Measurements from ENCODE around the gene SUDS3.
"Not testable (repeated sequence)": the region's sequence is repeated elsewhere in the genome, so short reads cannot be mapped to it uniquely, and the experiment has no call there.

SUDS3 gene, protein sequence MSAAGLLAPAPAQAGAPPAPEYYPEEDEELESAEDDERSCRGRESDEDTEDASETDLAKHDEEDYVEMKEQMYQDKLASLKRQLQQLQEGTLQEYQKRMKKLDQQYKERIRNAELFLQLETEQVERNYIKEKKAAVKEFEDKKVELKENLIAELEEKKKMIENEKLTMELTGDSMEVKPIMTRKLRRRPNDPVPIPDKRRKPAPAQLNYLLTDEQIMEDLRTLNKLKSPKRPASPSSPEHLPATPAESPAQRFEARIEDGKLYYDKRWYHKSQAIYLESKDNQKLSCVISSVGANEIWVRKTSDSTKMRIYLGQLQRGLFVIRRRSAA

DNA sequence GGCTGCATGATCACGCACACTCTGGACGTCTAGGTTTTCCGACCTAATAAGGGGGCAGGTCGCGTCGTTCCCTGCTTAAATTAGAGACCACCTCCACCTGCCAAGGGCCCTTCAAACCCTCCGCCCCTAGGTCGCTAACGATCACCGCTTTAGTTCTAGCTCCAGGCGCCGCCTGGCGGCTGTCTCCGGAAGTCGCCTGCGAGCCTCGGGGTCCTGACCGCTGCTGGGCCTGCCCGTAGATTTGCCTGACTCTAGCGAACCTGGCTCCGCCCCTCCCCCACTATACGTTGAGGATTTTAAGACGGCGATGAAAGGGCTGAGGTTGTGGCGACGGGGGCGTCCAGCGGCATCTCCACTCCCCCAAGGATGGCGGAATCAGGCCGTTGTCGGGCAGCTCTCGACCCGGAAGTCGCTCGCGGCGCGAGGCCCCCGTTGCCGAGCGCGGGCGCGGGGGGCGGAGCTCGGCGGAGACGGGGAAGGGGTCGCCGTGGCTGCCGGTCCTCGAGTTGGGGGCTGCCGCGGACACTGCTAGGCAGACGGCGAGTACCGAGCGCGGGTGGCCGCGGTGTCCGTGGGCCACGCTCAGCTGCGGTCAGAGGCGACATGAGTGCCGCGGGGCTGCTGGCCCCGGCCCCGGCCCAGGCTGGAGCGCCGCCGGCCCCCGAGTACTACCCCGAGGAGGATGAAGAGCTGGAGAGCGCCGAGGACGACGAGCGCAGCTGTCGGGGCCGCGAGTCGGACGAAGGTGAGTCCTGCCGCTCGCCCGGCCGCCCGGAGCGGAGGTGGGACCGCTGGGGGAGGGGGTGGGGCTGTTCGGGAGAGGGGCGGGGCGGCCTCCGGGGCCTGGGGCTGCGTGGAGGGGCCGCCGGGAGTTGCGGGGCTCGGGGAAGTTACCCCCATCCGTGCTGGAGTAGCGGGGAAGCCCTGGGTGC lies at the start of gene SUDS3:
Gene SUDS3 (plus strand): TSS at position 467 of the 932 bp plus-strand sequence. CDS start 137 bp downstream, at position 604.
- peak; percentile 91 for DNase-seq (ENCODE audit: low read depth)

DNA sequence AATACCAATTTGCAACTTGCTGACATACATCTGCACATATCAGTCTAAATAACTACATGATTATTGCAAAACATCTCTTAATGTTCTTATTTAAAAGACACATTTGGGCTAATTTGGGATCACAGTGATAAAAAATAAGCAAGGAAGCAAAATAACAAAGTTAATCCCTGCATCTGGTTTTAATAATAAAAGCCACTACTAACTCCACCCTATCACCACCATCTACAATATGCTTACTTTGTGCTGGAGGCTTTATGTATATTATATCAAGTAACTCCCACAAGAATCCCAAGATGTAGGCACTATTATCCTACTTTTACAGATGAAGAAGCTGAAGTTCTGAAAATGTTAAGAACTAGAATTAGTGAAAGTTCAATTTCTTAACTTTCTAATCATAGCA lies 49.4 kb upstream of the SUDS3 start:
- DNase-seq (ENCODE audit: low read depth) = no peak

DNA sequence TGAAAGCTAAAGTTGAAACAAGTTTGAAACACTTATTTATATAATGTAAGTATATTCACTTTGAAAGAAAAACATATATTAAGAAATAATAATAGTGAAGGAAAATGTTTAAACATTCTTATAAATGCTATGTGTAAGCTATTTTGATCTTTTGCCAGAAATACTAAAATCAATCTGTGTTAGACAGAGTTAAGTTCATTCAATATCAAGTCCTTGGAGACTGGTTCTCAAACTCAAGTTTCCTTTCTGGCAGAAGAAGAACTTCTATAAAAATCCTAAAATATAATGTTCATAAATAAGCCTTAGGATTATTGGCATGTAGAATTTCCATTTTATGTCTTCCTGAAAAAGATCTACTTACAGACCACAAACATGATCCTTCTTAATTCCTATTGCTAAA lies 49.0 kb upstream of the SUDS3 start:
- DNase-seq (ENCODE audit: low read depth) = no peak

DNA sequence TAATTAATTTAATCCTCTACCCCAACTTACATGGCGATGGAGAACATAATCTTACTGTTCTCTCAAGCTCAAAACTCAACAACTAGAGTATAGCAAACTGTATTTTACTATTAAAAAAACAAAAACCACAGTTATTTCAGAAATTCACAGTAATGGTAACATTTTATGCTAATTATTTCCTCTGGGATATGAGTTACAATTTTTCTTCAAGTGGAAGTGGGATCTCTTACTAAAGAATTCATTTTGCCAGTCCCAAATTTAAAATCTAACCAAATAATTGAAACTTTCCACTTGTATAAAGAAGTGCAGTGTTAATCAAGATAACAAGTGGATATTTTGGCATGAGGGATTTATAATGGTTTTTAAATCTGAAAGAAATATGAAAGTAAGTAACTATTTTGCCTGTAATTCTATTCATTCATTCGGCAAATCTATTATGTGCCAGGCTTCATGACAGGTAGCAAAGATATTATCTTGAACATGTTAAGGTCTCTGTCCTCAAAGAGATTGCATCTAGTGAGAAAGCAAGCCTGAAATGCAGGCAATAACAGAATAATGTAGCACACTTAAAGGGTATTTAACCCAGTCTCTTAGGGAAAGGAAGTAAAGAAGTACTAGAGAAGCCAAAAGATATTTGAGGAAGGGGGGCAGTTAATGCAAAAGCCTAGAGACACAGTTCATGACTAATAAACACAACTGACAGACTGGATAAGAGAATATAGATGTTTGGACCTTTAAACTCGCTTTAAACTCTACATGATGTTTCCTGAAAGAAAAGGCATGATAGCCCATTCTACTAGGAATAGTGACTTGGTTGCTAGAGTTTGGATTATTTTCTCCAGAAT lies 47.6 kb upstream of the SUDS3 start:
- no peak for DNase-seq (ENCODE audit: low read depth)

DNA sequence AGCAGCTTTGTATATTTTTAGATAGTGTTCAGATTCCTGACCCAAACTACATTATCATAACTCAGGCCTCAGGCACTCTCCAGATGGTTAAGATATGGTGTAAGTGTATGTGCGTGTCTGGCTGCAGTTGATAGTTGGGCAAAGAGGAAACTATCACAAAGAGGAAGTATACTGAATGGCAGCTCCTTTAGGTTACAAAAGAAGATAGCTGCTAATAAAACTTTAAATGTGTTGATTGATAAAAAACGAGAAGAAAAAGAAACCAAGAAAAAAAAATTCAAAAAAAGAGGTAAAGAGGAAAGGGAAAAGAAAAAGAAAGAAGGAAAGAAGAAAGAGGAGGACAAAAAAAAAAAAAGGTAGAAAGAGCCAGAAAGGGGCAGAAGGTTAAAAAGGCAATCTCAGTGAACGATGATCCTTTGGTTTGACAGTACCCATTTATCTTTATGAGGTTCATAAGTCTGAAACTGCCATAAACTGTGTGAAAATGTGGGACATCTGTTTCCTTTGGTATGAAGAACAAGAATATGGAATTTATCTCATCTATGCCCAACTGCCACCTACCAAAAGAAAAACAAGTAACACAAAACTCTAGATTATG lies 45.8 kb upstream of the SUDS3 start:
- DNase-seq (ENCODE audit: low read depth) = no peak

DNA sequence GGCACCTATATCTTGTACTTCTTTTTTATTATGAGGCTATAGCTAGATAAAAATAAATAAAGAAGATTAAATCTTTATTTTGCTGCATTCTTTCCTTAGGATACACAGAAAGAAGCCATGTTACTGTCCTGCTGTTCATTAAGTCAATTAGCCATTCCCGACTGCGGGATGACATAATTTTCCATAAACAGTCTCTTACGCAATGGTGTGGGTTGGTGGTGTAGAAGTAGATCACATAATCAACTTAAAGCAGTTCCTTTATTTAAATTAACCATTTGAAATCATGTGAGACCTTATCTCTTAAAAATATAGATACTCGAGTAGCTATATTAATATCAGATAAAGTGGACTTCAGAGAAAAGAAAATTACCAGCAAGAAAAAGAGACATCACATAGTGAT lies 43.8 kb upstream of the SUDS3 start:
- DNase-seq (ENCODE audit: low read depth) = no peak

DNA sequence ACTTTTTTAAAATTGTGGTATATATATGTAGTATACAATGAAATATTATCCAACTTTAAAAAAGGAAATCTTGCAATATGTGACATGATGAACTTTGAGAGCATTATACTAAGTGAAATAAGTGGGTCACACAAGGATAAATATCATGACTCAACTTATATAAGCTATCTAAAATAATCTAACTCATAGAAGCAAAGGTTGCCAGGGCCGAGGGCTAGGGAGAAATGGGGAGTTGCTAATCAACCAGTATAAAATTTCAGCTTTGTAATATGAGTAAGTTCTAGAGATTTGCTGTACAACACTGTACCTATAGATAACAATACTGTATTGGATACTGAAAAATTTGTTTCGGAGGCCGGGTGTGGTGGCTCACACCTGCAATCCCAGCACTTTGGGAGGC lies 42.1 kb upstream of the SUDS3 start:
- DNase-seq (ENCODE audit: low read depth) = no peak

DNA sequence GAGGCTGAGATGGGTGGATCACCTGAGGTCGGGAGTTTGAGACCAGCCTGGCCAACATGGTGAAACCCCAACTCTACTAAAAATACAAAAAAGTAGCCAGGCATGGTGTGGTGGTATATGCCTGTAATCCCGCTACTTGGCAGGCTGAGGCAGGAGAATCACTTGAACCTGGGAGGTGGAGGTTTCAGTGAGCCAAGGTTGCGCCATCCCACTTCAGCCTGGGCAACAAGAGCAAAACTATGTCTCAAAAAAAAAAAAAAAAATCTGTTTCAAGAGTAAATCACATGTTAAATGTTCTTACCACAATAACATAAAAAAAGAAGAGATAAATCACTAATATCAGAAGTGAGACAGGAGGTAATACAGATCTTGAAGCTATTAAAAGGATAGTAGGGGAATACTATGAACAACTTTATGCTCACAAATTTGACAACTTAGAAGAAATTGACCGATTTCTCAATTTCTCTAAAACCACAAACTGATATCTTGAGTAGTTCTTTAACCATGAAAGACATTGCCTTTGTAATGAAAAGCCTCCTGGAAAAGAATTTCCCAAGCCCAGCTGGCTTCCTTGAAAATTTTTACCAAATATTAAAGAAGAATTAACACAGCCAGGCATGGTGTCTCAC lies 41.3 kb upstream of the SUDS3 start:
- no peak for DNase-seq (ENCODE audit: low read depth)

DNA sequence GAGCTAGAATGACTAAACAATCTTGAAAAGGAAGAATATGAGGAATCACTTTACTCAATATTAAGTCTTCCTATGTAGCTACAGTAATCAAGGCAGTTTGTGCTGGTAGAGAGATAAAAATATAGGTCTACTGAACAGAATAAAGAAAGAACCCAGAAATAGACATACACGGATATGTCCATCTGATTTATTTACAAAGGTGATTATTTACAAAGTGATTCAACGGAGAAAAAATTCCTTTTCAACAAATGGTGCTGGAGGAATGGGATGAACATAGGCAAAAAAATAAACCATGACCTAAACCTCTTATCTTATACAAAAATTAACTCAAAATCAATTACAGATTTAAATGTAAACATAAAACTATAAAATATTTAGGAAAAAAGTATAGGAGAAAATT lies 40.2 kb upstream of the SUDS3 start:
- DNase-seq (ENCODE audit: low read depth) = no peak

DNA sequence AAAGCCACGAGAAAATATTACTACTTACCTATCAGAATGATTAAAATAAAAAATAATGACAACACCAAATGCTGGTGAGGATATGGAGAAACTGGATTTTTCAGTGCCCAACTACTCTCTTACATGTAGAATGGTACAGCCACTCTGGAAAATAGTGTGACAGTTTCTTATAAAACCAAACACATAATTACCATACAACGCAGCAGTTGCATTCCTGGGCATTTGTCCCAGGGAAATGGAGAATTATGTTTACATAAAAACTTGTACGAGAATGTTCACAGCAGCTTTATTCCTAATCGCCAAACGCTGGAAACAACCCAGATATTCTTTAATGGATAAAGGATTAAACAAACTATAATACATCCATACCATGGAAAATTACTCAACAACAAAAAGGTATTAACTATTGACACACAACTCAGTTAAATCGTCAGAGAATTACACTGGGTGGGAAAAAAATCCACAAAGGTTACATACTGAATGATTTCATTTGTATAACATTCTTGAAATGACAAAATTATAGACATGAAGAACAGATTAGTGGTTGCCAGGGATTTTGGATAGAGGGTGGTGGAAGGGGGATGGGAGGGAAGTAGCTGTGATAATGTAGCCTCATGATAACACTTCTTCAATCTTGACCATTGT lies 39.0 kb upstream of the SUDS3 start:
- no peak for DNase-seq (ENCODE audit: low read depth)

DNA sequence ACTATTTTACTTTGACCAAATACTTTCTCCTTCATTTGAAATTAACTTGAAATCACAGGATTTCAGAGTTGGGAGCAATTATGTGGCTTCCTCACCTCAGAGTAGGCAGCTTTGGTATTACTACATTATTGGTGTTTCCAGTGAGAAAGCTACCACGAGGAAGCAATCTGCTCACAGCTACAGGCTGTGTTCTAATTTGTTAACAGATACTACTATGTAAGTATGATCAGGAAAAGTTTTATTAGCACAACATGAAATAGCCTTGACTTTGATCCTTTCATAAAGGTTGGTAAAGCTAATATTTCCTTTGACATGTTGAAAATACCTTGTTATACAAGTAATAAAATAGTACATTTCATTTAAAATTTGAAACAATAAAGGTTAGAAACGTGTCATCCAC lies 34.3 kb upstream of the SUDS3 start:
- DNase-seq (ENCODE audit: low read depth) = no peak

DNA sequence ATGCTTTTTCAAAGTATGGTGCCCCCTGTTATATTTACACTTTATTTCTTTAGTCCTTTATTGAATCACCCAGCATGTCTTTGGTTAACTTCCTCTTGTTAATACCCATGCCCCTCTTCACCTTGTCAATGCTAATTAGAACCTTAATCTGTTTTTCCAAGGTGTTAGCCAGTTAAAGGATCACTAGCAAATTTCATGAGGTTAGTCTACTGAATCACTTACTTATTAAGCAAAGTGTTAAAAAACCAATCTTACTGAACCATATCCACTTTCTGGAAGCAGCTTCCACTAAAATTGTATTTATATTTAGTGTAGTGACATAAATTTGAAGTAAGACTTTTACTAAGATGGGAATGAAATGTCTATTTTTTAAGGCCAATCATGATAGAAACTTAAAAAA lies 31.5 kb upstream of the SUDS3 start:
- no peak for DNase-seq (ENCODE audit: low read depth)

DNA sequence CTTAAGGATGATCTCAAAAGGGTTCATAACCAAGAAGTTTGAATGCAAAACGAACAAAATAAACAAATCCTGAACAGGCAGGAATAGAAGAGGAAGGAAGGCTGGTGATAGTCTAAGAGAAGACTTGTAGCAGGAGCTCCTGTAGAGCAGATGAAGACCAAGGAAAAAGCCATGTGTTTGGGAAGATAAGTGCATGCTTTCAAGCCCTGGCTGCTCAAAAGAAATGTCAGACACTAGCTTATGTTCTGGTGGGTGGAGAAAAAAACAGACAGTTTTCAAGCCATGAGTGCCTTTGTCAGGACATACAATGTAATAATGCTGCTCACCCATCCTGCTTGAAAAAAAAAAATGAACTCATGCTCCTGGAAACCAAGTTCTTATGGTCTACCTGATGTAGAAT lies 31.0 kb upstream of the SUDS3 start:
- no peak for DNase-seq (ENCODE audit: low read depth)

DNA sequence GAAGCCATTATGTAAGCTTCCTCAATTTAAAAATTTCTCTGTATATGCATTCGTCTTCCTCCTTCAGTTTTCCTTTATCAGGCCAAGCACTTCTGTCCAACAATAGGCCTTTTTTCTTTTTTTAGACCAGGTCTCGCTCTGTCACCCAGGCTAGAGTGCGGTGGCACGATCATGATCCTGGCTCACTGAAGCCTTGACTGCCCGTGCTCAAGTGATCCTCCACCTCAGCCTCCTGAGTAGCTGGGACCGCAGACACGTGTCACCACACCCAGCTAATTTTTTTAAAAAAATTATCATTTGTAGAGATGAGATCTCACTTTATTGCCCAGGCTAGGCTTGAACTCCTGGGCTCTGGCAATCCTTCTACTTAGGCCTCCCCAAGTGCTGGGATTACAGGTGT lies 29.5 kb upstream of the SUDS3 start:
- DNase-seq (ENCODE audit: low read depth) = no peak

DNA sequence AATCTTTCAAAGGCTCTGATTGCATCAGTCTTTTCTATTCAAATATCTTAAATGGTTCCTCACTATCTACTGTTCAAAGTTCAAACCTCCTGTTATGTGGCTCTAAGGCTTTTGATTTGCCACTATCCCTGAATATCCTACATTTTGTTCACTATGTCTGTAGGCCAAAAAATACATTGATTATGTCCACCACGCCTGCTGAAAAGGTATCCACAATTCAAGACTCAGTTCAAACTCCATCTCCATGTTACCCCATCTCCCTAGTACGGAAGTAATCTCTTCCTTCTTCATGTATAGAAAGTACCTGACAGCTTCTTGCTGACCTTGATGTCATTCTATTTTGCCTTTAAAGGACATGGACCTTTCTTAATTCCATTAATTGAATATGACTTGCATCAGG lies 28.4 kb upstream of the SUDS3 start:
- no peak for DNase-seq (ENCODE audit: low read depth)

DNA sequence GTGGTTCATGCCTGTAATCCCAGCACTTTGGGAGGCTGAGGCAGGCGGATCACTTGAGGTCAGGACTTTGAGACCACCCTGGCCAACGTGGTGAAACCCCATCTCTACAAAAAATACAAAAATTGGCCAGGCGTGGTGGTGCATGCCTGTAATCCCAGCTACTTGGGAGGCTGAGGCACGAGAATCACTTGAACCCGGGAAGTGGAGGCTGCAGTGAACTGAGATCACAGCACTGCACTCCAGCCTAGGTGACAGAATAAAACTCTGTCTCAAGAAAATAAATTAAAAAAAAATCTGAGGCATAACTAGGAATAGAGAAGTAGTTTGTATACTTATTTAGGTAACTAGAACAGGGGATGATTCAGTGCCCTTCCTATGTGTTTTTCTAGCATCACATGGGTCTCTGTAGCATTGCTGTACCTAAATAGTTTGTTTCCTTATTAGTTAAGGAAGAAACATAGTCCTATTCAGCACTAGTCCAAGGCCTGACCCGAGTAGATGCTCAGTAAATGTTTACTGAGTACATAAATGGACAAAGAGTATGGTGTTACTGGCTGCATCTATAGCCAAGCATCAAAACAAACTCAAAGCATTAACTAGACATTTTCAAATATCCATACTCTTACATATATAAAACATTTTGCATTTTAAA lies 25.3 kb upstream of the SUDS3 start:
- DNase-seq (ENCODE audit: low read depth) = no peak

DNA sequence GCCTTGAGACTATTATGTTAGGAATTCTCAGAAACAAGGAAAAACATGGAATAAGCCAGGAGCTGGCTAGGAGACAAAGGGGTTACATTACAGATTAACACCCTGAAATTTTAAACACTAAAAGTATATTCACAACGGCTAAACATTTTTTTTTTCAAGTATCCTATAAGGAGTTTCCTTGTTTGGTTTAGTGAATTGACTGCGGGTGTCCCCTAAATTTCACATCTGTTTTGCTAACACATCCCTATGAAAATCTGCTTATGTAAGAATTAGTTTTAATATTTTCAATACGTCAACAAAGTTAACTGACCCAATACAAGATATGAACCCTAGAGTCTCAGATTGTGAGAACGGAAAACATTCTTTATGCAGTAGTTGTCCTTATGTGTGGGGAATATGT lies 22.6 kb upstream of the SUDS3 start:
- no peak for DNase-seq (ENCODE audit: low read depth)

DNA sequence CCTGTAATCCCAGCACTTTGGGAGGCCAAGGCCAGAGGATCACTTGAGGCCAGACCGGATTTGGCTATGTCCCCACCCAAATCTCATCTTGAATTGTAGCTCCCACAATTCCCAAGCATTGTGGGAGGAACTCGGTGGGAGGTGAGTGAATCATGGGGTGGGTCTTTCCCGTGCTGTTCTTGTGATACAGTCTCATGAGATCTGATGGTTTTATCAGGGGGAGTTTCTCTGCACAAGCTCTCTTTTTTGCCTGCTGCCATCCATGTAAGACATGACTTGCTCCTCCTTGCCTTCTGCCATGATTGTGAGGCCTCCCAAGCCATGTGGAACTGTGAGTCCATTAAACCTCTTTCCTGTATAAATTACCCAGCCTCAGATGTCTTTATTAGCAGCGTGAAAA lies 21.9 kb upstream of the SUDS3 start:
- DNase-seq (ENCODE audit: low read depth) = not testable (repeated sequence)

DNA sequence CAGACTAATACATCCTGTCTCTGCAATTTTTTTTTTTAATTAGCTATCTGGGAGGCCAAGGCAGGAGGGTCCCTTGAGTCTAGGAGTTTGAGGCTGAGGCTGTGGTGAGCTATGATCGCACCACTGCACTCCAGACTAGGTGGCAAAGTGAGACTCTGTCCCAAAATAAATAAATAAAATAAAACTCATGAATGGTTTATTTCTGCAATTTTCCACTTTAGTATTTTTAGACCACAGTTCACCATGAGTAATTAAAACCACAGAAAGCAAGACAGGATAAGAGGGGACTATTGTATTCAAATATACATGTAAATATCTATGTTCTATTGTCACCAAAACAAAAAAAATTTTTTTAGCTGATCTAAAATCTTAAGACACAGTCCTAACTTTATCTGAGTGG lies 21.5 kb upstream of the SUDS3 start:
- no peak for DNase-seq (ENCODE audit: low read depth)

DNA sequence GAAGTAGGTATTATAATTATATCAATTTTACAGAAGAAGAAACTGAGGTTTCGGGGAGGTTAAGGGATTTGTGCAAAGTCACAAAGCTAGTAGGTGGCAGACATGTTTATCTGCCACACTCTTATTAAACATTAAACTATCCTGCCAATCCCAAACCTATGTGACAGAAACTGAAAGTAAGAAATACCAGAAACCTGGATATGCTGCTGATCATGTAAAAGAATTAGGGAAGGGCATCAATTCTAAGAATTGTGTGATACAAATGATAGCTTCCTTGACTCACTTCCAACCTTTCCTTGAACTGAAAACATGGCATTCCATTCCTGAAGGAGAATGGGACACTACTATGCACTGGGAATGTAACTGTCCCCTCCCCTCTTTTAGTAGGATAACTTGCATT lies 20.5 kb upstream of the SUDS3 start:
- no peak for DNase-seq (ENCODE audit: low read depth)
